SH-SY5Y (cell line): ENCODE measurements around the gene MEAK7.

ENCODE experiments used
- GATA2 ChIP-seq: IDR thresholded peaks from 2 replicates; pipeline ENCODE4 v1.6.1; 2011; ENCODE audit warnings: mild to moderate bottlenecking, low read depth, low read length
- GATA3 ChIP-seq: IDR thresholded peaks from 2 replicates; pipeline ENCODE4 v1.6.1; 2011; ENCODE audit warnings: low read depth, mild to moderate bottlenecking, low read length, moderate library complexity

- TF ChIP-seq GATA2 (no peak), GATA3 (no peak)
Observed at GRCh38 chr16:84513123-84513522, 8.7 kb upstream of the MEAK7 start.
